Neural progenitor cell (in vitro differentiated cells): ENCODE measurements around the gene WDR43.

Source experiments
- EZH2 ChIP-seq: fragments of 200-600 bp; sonication (generic); IDR thresholded peaks from 2 replicates; pipeline ENCODE4 v1.6.1; 2017; ENCODE audit warnings: antibody characterized with exemption, mild to moderate bottlenecking, moderate library complexity
- EZH2phosphoT487 ChIP-seq: fragments of 200-600 bp; sonication (generic); IDR thresholded peaks from 2 replicates; pipeline ENCODE4 v1.6.1; 2017; ENCODE audit warnings: antibody characterized with exemption
- TF ChIP-seq, protein P1 (sequence below): fragments of 200-600 bp; sonication (generic); IDR thresholded peaks from 2 replicates; pipeline ENCODE4 v1.5.1; 2017; ENCODE audit warnings: antibody characterized with exemption, mild to moderate bottlenecking

DNA sequence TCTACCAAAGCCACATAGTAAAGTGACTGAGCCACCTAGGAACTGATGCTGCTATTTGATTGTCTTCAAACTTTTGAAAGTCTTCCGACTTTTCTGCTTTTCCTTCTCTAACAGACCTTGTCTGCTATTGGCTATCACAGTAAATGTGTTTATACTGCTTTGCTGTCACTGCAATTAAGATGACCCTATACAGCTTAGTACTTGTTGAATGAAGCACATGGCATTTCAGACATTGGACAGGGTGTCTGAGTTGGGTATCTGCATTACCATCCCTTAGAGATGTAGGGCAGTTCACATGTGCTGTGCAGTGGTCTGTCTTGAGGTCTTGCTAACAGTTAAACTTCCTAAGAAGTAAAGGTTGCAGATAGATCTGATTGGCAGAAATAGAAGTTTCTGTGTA lies 3.6 kb downstream of the WDR43 start:
- TF ChIP-seq, protein P1, sequence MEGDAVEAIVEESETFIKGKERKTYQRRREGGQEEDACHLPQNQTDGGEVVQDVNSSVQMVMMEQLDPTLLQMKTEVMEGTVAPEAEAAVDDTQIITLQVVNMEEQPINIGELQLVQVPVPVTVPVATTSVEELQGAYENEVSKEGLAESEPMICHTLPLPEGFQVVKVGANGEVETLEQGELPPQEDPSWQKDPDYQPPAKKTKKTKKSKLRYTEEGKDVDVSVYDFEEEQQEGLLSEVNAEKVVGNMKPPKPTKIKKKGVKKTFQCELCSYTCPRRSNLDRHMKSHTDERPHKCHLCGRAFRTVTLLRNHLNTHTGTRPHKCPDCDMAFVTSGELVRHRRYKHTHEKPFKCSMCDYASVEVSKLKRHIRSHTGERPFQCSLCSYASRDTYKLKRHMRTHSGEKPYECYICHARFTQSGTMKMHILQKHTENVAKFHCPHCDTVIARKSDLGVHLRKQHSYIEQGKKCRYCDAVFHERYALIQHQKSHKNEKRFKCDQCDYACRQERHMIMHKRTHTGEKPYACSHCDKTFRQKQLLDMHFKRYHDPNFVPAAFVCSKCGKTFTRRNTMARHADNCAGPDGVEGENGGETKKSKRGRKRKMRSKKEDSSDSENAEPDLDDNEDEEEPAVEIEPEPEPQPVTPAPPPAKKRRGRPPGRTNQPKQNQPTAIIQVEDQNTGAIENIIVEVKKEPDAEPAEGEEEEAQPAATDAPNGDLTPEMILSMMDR, result no peak
- no peak for TF ChIP-seq EZH2
- TF ChIP-seq EZH2phosphoT487, result no peak
